GM12864 (cell line): ENCODE results near the gene TIMM23.
"Not testable (repeated sequence)": the region's sequence is repeated elsewhere in the genome, so short reads cannot be mapped to it uniquely, and the experiment has no call there.

Experiments used
- DNase-seq: peaks from one replicate; pipeline ENCODE4 v3.0.0-alpha.2; 2011; ENCODE audit warnings: low read depth
- H3K4me3 ChIP-seq: 2 replicates; pipeline ENCODE4 v1.5.1; 2011; ENCODE audit warnings: mild to moderate bottlenecking, low read depth, low read length, control low read depth
- TF ChIP-seq, protein P1 (sequence below): IDR thresholded peaks from 2 replicates; pipeline ENCODE4 v1.5.1; 2011; ENCODE audit warnings: low read depth, mild to moderate bottlenecking, moderate library complexity, low read length, control low read depth, inconsistent platforms; ENCODE audit errors: missing control alignments

TIMM23 gene

DNA sequence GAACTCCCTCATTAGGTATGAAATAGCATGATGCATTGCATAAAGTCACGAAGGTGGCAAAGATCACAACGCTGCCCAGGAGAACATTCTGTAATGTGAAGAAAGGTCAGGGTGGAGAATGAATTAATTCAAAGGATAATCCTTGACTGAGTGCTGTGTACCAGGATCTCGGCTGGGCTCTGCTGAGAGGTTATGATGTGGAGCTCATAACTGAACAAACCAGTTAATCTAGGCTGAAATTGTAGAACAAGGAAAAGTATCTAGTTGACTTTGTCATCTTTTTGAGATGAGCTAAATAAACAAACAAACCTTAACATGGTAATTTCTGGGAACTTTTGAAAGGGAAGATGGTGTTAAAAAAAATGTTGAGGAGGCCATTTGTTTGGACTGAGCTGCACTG, 67.7 kb downstream of the TIMM23 start:
- TF ChIP-seq, protein P1, sequence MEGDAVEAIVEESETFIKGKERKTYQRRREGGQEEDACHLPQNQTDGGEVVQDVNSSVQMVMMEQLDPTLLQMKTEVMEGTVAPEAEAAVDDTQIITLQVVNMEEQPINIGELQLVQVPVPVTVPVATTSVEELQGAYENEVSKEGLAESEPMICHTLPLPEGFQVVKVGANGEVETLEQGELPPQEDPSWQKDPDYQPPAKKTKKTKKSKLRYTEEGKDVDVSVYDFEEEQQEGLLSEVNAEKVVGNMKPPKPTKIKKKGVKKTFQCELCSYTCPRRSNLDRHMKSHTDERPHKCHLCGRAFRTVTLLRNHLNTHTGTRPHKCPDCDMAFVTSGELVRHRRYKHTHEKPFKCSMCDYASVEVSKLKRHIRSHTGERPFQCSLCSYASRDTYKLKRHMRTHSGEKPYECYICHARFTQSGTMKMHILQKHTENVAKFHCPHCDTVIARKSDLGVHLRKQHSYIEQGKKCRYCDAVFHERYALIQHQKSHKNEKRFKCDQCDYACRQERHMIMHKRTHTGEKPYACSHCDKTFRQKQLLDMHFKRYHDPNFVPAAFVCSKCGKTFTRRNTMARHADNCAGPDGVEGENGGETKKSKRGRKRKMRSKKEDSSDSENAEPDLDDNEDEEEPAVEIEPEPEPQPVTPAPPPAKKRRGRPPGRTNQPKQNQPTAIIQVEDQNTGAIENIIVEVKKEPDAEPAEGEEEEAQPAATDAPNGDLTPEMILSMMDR: no peak
- H3K4me3 ChIP-seq: no peak overlapping the region
- DNase-seq: no peak

DNA sequence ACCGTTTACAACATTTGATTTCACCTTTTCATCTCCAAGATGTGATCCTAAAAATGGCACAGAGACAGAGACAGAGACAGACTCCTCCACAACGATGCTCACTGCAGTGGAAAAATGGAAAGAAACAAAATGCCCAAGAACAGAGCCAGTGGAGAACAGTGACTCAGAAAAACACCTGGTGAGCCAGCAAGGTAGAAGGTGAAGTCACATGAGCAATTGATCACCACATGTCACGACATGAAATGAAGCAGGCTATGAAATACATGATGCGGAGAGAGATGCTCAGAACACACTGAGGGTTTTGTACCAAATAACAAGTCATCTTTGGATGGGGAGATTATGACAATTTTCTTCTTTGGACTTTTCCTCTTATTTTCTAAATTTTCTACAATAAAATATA, 70.2 kb downstream of the TIMM23 start:
- TF ChIP-seq, protein P1: no peak
- no peak overlapping the region for H3K4me3 ChIP-seq
- no peak for DNase-seq

DNA sequence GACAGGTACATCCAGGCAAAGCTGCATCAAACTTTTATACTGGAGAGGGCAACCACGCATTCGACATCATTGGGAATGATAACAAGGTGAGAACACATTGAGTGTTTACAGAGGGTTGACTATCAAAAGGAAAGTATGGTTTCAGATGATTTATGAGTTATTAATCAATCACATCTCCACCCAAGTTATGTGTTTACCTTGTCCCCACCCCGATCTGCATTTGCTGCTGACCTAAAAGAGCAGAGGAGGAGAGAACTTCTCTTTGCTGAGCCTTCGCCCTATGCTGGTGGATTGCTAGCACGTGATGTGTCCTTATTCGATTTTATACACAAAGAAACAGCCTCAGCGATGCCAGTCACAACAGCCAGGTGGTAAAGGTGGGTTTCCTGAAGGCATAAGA, 74.0 kb downstream of the TIMM23 start, which contains the start of gene MSMB:
MSMB (minus strand) TSS at position 9 of the 400 bp plus-strand sequence. CDS start 32 bp downstream, outside the sequence.
- no peak within 1 kb of the TSS for H3K4me3 ChIP-seq
- TF ChIP-seq, protein P1: no peak
- DNase-seq: no peak

DNA sequence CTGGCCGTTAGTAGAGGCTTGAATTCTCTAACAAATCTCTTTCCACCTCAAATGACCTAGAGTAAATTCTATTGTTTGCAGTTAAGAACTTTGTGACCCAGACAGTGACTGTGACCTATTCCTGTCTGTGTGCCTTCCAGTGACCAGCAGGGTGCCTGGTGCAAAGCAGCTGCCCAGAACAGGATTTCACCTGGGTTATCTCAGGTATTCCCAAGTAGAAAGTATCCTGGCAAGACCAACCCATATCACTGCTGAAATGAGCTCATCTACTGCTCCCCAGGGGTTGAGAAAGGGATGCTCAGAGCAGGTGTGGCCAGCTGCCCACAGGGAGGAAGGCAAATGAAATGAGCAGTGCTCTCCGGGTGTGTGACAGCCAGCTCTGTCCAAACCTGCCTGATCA, 75.9 kb downstream of the TIMM23 start:
- TF ChIP-seq, protein P1: no peak

DNA sequence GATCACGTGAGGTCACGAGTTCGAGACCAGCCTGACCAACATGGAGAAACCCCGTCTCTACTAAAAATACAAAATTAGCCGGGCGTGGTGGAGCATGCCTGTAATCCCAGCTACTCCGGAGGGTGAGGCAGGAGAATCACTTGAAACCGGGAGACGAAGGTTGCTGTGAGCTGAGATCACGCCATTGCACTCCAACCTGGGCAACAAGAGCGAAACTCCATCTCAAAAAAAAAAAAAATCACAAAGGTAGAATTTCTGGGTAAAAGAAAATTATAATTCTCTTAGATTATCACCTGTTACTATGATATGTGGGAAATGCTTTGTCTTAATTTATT, 77.2 kb downstream of the TIMM23 start:
- H3K4me3 ChIP-seq, DNase-seq: not testable (repeated sequence)

More for the DNA sequence above, 75.9 kb downstream of the TIMM23 start:
- no peak for DNase-seq
- H3K4me3 ChIP-seq: no peak overlapping the region

DNA sequence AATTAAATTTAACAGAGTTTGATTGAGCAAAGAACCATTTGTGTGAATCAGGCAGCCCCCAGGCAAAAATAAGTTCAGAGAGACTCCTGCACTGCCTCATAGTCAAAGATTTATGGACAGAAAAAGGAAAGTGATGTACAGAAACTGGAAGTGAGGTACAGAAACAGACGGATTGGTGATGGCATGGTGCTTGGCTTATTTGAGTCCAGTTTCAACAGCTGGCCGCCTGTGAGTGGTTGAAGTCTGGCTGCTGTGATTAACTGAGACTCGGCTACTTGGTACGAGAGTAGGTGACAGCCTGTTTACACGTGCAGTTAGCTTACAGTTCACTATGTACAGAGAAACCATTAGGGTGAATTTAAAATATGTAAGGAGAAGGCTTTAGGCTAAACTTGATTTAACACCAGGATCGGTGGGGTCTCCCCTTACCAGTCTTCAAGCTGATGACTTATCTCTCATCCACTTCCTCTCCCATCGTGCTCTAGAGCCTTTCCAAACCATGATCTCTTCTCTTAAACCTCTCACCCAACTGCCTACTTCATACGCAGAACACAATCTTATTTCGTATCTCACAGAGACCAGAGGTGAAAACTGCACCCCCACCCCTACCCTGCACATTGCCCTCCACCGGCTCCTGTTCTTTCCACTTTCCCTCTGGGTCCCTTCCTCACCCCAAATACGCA, 78.8 kb downstream of the TIMM23 start:
- H3K4me3 ChIP-seq: no peak overlapping the region
- DNase-seq: no peak
- TF ChIP-seq, protein P1: no peak

DNA sequence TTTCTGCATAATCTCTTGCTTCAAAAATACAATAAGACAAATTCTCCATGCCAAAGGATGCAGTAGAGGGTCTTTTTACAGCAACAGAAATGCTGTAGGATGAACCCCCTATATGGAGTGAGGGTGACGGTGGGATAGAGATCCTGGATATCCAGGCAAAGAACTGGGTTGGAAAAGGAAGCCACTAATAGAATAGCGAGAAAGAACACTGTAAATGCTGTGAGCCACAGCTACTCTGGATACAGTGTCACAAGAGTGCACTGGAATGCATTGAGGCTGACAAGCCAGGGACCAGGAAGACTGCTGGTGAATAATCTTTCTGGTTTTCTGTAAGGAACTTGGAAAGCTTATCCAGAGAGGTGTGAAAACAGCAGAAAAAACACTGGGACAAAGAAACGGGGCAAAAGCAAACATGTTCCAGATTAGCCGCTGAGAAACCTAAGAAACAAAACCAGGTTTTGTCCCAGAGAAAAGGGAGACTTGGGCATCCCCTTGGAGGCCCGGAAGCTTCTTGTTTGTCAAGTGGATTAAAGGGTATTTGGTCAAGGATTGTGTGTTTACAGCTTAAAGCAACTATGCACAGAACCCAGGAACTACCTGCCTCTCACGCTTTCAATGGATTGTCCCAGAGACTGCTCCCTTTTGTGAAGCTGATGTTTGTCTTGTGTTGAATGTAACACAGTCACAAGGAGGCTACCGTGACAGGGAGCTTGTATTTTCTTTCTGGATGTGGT, 79.9 kb downstream of the TIMM23 start:
- H3K4me3 ChIP-seq: no peak overlapping the region
- TF ChIP-seq, protein P1: no peak
- no peak for DNase-seq
